Measurements from ENCODE around the gene SCNN1A.

- TF ChIP-seq POLR2A (IDR thresholded peaks at IDR 0.05; ENCODE audit: low read depth, low read length) (no peak), POLR2AphosphoS5 (IDR thresholded peaks at IDR 0.05; ENCODE audit: low read depth, low read length) (no peak), TAF1 (IDR thresholded peaks at IDR 0.05; ENCODE audit: borderline replicate concordance, low read depth, low read length) (no peak)
Observed at GRCh38 chr12:6321905-6322304, 53.5 kb downstream of the SCNN1A start.

Data from GM12892 (cell line).